HepG2 (cell line): ENCODE measurements around the gene C1QTNF6. TPM values are rescaled to one million over a fixed set of nuclear protein-coding genes. Genes with fewer than 3 reads are reported as not detected.

ENCODE experiments used
- ATAC-seq: fragments of 200-7000 bp; cut with Tn5 transposase; 3 replicates; pipeline ENCODE4 v1.9.1; 2020; ENCODE audit warnings: mild to moderate bottlenecking, moderate library complexity
- BruUV-seq: library from RNA; stranded (reverse); fragments of 400-500 nt; replicated peaks from 2 replicates; lab custom pipeline; 2021; lab: Mats Ljungman, UMichigan
- CTCF ChIA-PET: fragments of 300-600 bp; formaldehyde crosslinking; extraction: SDS; loops from one replicate; lab custom pipeline; 2021; ENCODE audit warnings: low total read pairs, inconsistent platforms, low intra/inter-chr PET ratio; lab: Yijun Ruan, JAX
- POLR2A ChIA-PET: fragments of 350-600 bp; sonication (Branson Sonifier 250); formaldehyde crosslinking; loops from one replicate; lab custom pipeline; 2020; ENCODE audit warnings: antibody characterized with exemption, inconsistent platforms; lab: Yijun Ruan, JAX
- DNase-seq: peaks from one replicate; pipeline ENCODE4 v3.0.0-alpha.2; 2015; ENCODE audit warnings: low spot score
- FAIRE-seq: peaks from 3 replicates; lab custom pipeline; 2011; peaks lifted over from hg19 to GRCh38; lab: Jason Lieb, UNC
- H2AFZ ChIP-seq: one replicate; pipeline ENCODE4 v1.6.1; 2011; ENCODE audit warnings: low read length, inconsistent platforms
- H3K27ac ChIP-seq: fragments of 300-600 bp; 3 replicates; pipeline ENCODE4 v1.8.0; 2011; ENCODE audit warnings: mixed run types, mild to moderate bottlenecking, mixed read lengths, low read length, inconsistent platforms; ENCODE audit not compliant: insufficient read depth; ENCODE audit errors: extremely low read length
- H3K27me3 ChIP-seq, 2 experiments: fragments of 200-600 bp in 1 of 2; 2 replicates in 1 of 2; 3 replicates in 1 of 2; pipeline versions ENCODE4 v1.6.0 to v1.8.0; 2011; ENCODE audit warnings: low read length in 2 of 2, mild to moderate bottlenecking in 2 of 2, moderate library complexity in 2 of 2, inconsistent platforms in 1 of 2; ENCODE audit not compliant: insufficient read depth in 2 of 2, control insufficient read depth in 1 of 2
- H3K36me3 ChIP-seq, 2 experiments: fragments of 200-600 bp in 1 of 2; replicated peaks in 1 of 2; 2 replicates in 1 of 2; 3 replicates in 1 of 2; pipeline versions ENCODE4 v1.5.1 to v1.8.0; 2011; ENCODE audit warnings: low read length in 2 of 2, inconsistent platforms in 1 of 2; ENCODE audit not compliant: insufficient read depth in 2 of 2, control insufficient read depth in 1 of 2
- H3K4me1 ChIP-seq: 2 replicates; pipeline ENCODE4 v1.5.1; 2012; ENCODE audit warnings: low read length, inconsistent platforms; ENCODE audit not compliant: insufficient read depth
- H3K4me2 ChIP-seq: 2 replicates; pipeline ENCODE4 v1.6.0; 2011; ENCODE audit warnings: low read depth, low read length, inconsistent platforms
- H3K4me3 ChIP-seq, 3 experiments: fragments of 200-600 bp in 1 of 3; sonication (generic), shearing (Covaris generic) in 1 of 3; replicated peaks in 1 of 3; 2 replicates each; pipeline ENCODE4 v1.5.1; 2011 to 2016; ENCODE audit warnings: low read length in 3 of 3, inconsistent platforms in 2 of 3, low read depth in 2 of 3, mild to moderate bottlenecking in 2 of 3, control low read depth in 1 of 3, mixed read lengths in 1 of 3; ENCODE audit not compliant: insufficient read depth in 1 of 3
- H3K79me2 ChIP-seq: one replicate; pipeline ENCODE4 v1.6.1; 2011; ENCODE audit warnings: low read length, inconsistent platforms; ENCODE audit not compliant: insufficient read depth
- H3K9ac ChIP-seq: 2 replicates; pipeline ENCODE4 v1.6.0; 2011; ENCODE audit warnings: mild to moderate bottlenecking, low read depth, low read length, inconsistent platforms; ENCODE audit not compliant: insufficient read depth
- H3K9me3 ChIP-seq: 2 replicates; pipeline ENCODE4 v1.5.1; 2012; ENCODE audit warnings: mild to moderate bottlenecking, low read length
- H4K20me1 ChIP-seq: 2 replicates; pipeline ENCODE4 v1.6.0; 2011; ENCODE audit warnings: inconsistent platforms, mild to moderate bottlenecking, low read length, moderate library complexity; ENCODE audit not compliant: insufficient read depth
- ATF7 ChIP-seq, 2 experiments: fragments of 450-650 bp in 1 of 2; sonication (generic) in 1 of 2; formaldehyde crosslinking in 1 of 2; IDR thresholded peaks; 2 replicates each; pipeline versions ENCODE4 v1.4.0 to v1.6.1; 2016 to 2020; ENCODE audit warnings: antibody characterized with exemption in 1 of 2, mild to moderate bottlenecking in 1 of 2, missing genetic modification reagents in 1 of 2
- NCOR1 ChIP-seq: fragments of 200-600 bp; sonication (generic); IDR thresholded peaks from 2 replicates; pipeline ENCODE4 v1.7.0; 2017; ENCODE audit warnings: antibody characterized with exemption, low read length, borderline replicate concordance
- NFYB ChIP-seq: sonication (generic); formaldehyde crosslinking; IDR thresholded peaks from 2 replicates; pipeline ENCODE4 v1.4.0; 2020; ENCODE audit warnings: missing genetic modification reagents
- NFYC ChIP-seq: IDR thresholded peaks from 2 replicates; pipeline ENCODE4 v1.6.1; 2016; ENCODE audit warnings: missing genetic modification reagents, missing compliant biosample characterization
- RARG ChIP-seq: sonication (generic); formaldehyde crosslinking; IDR thresholded peaks from 2 replicates; pipeline ENCODE4 v1.4.0; 2020; ENCODE audit warnings: low read depth, mild to moderate bottlenecking, missing genetic modification reagents
- RELA ChIP-seq: sonication (generic); formaldehyde crosslinking; IDR thresholded peaks from 2 replicates; pipeline ENCODE4 v1.4.0; 2020; ENCODE audit warnings: missing genetic modification reagents
- RORA ChIP-seq: sonication (generic); formaldehyde crosslinking; IDR thresholded peaks from 2 replicates; pipeline ENCODE4 v1.5.0; 2020; ENCODE audit warnings: mild to moderate bottlenecking, missing genetic modification reagents, moderate library complexity
- SOX5 ChIP-seq: IDR thresholded peaks from 2 replicates; pipeline ENCODE4 v1.6.1; 2016; ENCODE audit warnings: borderline replicate concordance
- SRSF4 ChIP-seq: fragments of 200-400 bp; formaldehyde crosslinking; IDR thresholded peaks from one replicate; pipeline ENCODE4 v1.6.1; 2018; ENCODE audit warnings: mild to moderate bottlenecking, low read depth, low read length, moderate library complexity; ENCODE audit not compliant: poor library complexity, severe bottlenecking
- ZFX ChIP-seq: sonication (generic); formaldehyde crosslinking; IDR thresholded peaks from 2 replicates; pipeline ENCODE4 v1.4.0; 2020; ENCODE audit warnings: mild to moderate bottlenecking, low read depth, missing genetic modification reagents, moderate library complexity
- ZNF263 ChIP-seq: sonication (generic); formaldehyde crosslinking; IDR thresholded peaks from 2 replicates; pipeline ENCODE4 v1.4.0; 2020; ENCODE audit warnings: missing genetic modification reagents
- ZNF329 ChIP-seq: sonication (generic); formaldehyde crosslinking; IDR thresholded peaks from 2 replicates; pipeline ENCODE4 v1.9.0; 2021; ENCODE audit warnings: low read depth, mild to moderate bottlenecking, missing genetic modification reagents
- ZNF605 ChIP-seq: sonication (generic); formaldehyde crosslinking; IDR thresholded peaks from 2 replicates; pipeline ENCODE4 v1.8.0; 2022; ENCODE audit warnings: mild to moderate bottlenecking, missing genetic modification reagents
- ZNF709 ChIP-seq: sonication (generic); formaldehyde crosslinking; IDR thresholded peaks from 2 replicates; pipeline ENCODE4 v1.5.0; 2020; ENCODE audit warnings: mild to moderate bottlenecking, missing genetic modification reagents
- WGBS: methylation state at CpG from one replicate; pipeline ENCODE4 v1.1.6; 2017; ENCODE audit warnings: low lambda C conversion rate; 5-methylcytosine and 5-hydroxymethylcytosine counted together
- in situ Hi-C: cut with HindIII; loops from 2 replicates; pipeline ENCODE4 v1.10.0; 2017; ENCODE audit warnings: low pct_unique_long_range_greater_than_20kb; ENCODE audit not compliant: extremely low pct_ligation_motif_present
- intact Hi-C: fragments of 100-400 bp; cut with micrococcal nuclease; formaldehyde crosslinking; loops from one replicate; pipeline ENCODE4 v1.10.0; 2022; ENCODE audit not compliant: unreplicated experiment
- polyA plus RNA-seq, 8 experiments: library from polyadenylated mRNA; depleted of rRNA in 3 of 8; stranded (reverse) in 7 of 8; unstranded in 1 of 8; fragments of >200 nt; fragmentation: Illumina TruSeq in 4 of 8; extraction: Trizol in 4 of 8; gene quantifications; 2 replicates each; pipeline versions ENCODE4 v1.2.1 to v1.2.3, GENCODE V29; 2011 to 2016; ENCODE audit warnings: low read depth in 4 of 8, missing spikeins in 1 of 8, mixed read lengths in 1 of 8; ENCODE audit not compliant: insufficient read depth in 1 of 8
- total RNA-seq, 5 experiments: library from RNA; depleted of rRNA; stranded (reverse); fragments of >200 nt; fragmentation: Illumina TruSeq; extraction: Trizol; gene quantifications; 2 replicates each; pipeline ENCODE4 v1.2.3, GENCODE V29; 2016; ENCODE audit warnings: low read depth in 1 of 5
- TF ChIP-seq, protein P1 (sequence below): sonication (generic); formaldehyde crosslinking; IDR thresholded peaks from 2 replicates; pipeline ENCODE4 v1.4.0; 2020; ENCODE audit warnings: missing genetic modification reagents
- TF ChIP-seq, protein P2 (sequence below): sonication (generic); formaldehyde crosslinking; IDR thresholded peaks from 2 replicates; pipeline ENCODE4 v1.8.1; 2023; ENCODE audit warnings: mild to moderate bottlenecking, missing genetic modification reagents

C1QTNF6 gene
- total and polyA plus RNA-seq, 2 of the 13 experiments (the other 11 are each of a cell fraction or from before 2014, with no cell fraction given) = 2.7 to 6.9 TPM

DNA sequence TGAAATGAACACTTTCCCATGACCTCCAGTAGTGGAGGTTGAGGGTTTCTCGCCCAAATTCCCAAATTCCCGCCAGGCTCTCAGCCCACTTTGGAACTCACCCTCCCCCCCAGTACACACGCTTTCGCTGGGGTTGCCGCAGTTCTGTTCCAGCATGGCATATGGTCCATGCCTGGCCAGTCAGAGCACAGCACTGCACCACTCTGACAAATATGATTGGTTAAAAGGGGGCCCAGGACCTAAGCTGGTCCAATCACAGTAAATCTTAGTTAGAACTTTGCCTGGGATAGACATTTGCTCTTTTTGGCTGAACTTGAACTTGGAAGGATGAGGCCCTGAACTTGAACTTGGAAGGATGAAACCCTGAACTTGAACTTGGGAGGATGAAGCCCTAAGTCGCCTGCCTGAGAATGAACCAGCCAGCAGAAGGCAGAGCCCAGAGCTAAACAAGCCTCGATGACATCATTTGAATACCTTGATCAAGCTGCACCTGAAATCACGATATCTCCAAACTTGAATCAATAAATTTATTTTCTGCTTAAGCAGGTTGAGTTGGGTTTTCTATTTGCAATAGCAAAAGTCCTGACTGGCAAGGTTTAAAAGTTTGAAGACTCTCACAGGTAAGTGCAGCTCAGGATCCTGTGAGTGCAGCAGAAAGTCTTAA is 36.8 kb upstream of the C1QTNF6 start:
- WGBS = 26% methylated on average over 8 of the region's 8 CpGs
- ChIA-PET CTCF (no interaction called here), POLR2A (no interaction called here)
- H2AFZ ChIP-seq = no peak overlapping the region
- peak; percentile 34; the same call in 2 of the 3 replicates for ATAC-seq
- no TSS peak for BruUV-seq
- no peak overlapping the region for H3K4me2 ChIP-seq
- TF ChIP-seq, protein P1, sequence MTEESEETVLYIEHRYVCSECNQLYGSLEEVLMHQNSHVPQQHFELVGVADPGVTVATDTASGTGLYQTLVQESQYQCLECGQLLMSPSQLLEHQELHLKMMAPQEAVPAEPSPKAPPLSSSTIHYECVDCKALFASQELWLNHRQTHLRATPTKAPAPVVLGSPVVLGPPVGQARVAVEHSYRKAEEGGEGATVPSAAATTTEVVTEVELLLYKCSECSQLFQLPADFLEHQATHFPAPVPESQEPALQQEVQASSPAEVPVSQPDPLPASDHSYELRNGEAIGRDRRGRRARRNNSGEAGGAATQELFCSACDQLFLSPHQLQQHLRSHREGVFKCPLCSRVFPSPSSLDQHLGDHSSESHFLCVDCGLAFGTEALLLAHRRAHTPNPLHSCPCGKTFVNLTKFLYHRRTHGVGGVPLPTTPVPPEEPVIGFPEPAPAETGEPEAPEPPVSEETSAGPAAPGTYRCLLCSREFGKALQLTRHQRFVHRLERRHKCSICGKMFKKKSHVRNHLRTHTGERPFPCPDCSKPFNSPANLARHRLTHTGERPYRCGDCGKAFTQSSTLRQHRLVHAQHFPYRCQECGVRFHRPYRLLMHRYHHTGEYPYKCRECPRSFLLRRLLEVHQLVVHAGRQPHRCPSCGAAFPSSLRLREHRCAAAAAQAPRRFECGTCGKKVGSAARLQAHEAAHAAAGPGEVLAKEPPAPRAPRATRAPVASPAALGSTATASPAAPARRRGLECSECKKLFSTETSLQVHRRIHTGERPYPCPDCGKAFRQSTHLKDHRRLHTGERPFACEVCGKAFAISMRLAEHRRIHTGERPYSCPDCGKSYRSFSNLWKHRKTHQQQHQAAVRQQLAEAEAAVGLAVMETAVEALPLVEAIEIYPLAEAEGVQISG (CRISPR knock-in tag) = no peak
- no peak for TF ChIP-seq ZNF709 (CRISPR knock-in tag)
- TF ChIP-seq SOX5 (CRISPR knock-in tag) = no peak
- TF ChIP-seq RORA (CRISPR knock-in tag) = no peak
- TF ChIP-seq ZNF605 (CRISPR knock-in tag) = no peak
- peak; percentile 77; the same call in 1 of the 2 replicates for TF ChIP-seq ZNF329 (CRISPR knock-in tag)
- TF ChIP-seq, protein P2, sequence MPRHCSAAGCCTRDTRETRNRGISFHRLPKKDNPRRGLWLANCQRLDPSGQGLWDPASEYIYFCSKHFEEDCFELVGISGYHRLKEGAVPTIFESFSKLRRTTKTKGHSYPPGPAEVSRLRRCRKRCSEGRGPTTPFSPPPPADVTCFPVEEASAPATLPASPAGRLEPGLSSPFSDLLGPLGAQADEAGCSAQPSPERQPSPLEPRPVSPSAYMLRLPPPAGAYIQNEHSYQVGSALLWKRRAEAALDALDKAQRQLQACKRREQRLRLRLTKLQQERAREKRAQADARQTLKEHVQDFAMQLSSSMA = no peak
- peak; percentile 54 for TF ChIP-seq NFYC
- no peak for TF ChIP-seq ZFX (CRISPR knock-in tag)
- TF ChIP-seq RELA = no peak
- no peak for TF ChIP-seq ZNF263 (CRISPR knock-in tag)
- TF ChIP-seq SRSF4 = no peak
- peak; percentile 57 for TF ChIP-seq NFYB (CRISPR knock-in tag)
- peak; percentile 72 for TF ChIP-seq ATF7 (IDR thresholded peaks at IDR 0.05)
- TF ChIP-seq ATF7 (CRISPR knock-in tag; IDR thresholded peaks at IDR 0.05) = no peak
- TF ChIP-seq RARG (CRISPR knock-in tag) = no peak
- peak; percentile 35; the same call in 1 of the 2 replicates for TF ChIP-seq NCOR1
- TF ChIP-seq, all 625 proteins: peak for 5
- Histone ChIP-seq H3K4me3 (no peak overlapping the region), H3K79me2 (no peaks in the 10 kb centered on the region), H3K9me3 (no peaks in the 10 kb centered on the region), H3K36me3 (no peaks in the 10 kb centered on the region), H3K27me3 (peaks cover 2 to 12% of the 10 kb centered on the region in 2 experiments; a peak in 3 of 5 replicates), H3K27ac (no peak overlapping the region), H3K9ac (no peak overlapping the region), H4K20me1 (no peaks in the 10 kb centered on the region), H3K4me1 (peaks cover 6% of the 10 kb centered on the region)
- in situ Hi-C loops = no loop called here
- DNase-seq = no peak
- intact Hi-C loops = no loop called here
- no peak for FAIRE-seq
